ENCODE results near the gene ZNF423.

The ZNF423 gene

DNA sequence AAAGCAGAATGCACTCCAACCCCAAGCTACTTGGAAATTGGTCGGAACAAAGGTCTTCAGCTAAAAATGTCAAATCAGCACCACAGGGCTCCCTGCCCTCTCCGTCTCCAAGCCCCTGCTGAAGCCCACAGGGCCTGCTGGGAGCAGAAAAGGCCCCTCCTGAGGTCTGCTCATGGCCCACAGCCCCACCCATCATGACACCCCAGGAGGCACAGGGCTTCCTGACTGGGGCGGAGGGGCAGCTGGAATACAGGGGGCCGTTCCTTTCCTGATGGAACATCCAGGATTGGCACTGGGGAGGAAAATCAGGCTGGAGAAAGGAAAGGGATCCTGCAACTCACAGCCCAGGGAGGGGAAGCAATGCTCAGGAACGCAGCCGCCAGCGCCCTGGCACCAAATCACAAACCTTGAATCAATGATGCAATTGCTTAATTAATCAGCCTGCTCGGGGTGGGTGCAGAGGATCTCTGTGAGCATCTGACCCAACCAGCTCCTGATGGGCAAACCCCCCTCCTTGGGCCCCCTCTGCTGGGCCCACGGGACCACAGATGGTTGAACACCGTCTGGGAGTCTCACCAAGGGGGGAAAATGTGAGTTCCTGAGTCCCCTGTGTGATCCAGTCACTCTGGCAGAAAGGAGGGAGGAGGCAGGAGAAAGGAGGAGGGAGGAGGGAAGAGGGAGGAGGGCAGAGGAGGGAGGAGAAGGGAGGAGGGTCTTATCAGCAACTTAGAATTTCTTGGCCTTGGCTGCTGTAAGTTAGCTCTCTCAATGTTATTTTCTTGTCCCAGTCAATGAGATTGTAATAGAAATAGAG is 155.5 kb downstream of the ZNF423 start:
- TF ChIP-seq, protein P1, sequence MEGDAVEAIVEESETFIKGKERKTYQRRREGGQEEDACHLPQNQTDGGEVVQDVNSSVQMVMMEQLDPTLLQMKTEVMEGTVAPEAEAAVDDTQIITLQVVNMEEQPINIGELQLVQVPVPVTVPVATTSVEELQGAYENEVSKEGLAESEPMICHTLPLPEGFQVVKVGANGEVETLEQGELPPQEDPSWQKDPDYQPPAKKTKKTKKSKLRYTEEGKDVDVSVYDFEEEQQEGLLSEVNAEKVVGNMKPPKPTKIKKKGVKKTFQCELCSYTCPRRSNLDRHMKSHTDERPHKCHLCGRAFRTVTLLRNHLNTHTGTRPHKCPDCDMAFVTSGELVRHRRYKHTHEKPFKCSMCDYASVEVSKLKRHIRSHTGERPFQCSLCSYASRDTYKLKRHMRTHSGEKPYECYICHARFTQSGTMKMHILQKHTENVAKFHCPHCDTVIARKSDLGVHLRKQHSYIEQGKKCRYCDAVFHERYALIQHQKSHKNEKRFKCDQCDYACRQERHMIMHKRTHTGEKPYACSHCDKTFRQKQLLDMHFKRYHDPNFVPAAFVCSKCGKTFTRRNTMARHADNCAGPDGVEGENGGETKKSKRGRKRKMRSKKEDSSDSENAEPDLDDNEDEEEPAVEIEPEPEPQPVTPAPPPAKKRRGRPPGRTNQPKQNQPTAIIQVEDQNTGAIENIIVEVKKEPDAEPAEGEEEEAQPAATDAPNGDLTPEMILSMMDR (IDR thresholded peaks at IDR 0.05; ENCODE audit: insufficient read depth, missing control alignments): no peak
- FAIRE-seq: no peak

DNA sequence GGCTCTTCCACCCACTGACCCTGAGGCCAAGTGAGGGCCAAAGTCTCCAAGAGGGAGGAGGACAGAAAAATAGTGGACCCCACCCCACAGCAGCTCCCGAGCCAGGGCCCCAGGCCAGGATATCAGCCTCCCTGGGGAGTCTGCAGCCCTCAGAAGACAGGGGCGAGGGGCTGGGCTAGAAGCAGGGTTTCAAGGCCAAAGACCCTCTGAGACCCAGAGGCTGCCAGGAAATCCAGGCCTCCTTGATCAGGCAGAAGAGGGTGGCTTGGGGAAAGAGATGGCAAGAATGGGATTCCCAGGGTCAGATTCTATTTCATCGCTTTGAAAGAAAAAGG is 156.1 kb downstream of the ZNF423 start:
- DNase-seq (ENCODE audit: insufficient read length, low spot score) (no peak), FAIRE-seq (no peak)
- TF ChIP-seq, protein P1 (IDR thresholded peaks at IDR 0.05; ENCODE audit: insufficient read depth, missing control alignments): no peak

More for the DNA sequence above, 155.5 kb downstream of the ZNF423 start:
- DNase-seq (ENCODE audit: insufficient read length, low spot score): no peak

DNA sequence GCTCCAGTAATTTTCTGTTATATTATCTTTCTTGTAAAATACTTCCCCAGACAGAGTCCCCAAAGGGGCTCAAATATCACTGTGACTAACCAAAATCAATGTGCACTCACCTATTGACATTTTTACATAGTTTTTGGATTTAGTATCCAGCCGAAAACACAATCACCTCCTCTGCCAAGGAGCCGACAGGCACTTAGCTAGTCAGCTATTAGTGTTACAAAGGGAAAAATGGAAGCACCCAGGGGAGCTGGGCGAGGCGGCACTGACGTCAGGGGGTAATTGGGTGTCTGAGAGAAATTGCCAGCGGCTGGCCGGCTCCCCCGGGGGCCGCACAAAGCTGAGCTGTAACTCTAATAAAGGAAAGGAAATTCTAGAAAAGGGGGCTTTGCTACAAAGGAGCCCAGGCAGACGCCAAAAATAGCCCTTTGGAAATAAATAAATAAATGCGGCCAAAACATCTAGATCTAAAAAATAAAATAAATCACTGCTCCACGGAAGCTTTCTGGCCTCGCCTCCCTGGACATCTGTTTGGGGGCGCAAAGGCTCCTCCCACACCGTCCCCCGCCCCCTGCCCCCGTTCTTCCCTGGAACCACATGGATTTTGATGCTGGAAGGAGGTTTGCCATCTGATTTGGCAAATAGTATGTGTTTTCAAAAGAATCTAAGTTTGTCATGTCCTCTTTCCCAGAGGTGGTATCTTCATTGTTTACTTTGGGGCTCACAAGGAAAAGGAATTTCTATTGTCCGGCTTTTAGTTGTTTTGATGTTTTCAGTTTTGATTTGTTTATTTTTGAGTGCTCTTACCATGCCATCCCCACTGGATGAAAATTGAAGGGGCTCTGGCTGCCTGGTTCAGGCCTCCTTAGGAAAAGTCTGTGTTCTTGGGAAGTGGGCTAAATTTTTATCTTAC is 156.7 kb downstream of the ZNF423 start:
- TF ChIP-seq, protein P1 (IDR thresholded peaks at IDR 0.05; ENCODE audit: insufficient read depth, missing control alignments): no peak
- DNase-seq (ENCODE audit: insufficient read length, low spot score) (no peak), FAIRE-seq (no peak)

- TF ChIP-seq, protein P1 (IDR thresholded peaks at IDR 0.05; ENCODE audit: insufficient read depth, missing control alignments): no peak
- DNase-seq (ENCODE audit: insufficient read length, low spot score): no peak
- FAIRE-seq: no peak
These were observed 157.5 kb downstream of the ZNF423 start for GRCh38 chr16:49698453-49698815.

GRCh38 chr16:49697631-49698452 is 158.1 kb downstream of the ZNF423 start:
- FAIRE-seq: no peak

DNA sequence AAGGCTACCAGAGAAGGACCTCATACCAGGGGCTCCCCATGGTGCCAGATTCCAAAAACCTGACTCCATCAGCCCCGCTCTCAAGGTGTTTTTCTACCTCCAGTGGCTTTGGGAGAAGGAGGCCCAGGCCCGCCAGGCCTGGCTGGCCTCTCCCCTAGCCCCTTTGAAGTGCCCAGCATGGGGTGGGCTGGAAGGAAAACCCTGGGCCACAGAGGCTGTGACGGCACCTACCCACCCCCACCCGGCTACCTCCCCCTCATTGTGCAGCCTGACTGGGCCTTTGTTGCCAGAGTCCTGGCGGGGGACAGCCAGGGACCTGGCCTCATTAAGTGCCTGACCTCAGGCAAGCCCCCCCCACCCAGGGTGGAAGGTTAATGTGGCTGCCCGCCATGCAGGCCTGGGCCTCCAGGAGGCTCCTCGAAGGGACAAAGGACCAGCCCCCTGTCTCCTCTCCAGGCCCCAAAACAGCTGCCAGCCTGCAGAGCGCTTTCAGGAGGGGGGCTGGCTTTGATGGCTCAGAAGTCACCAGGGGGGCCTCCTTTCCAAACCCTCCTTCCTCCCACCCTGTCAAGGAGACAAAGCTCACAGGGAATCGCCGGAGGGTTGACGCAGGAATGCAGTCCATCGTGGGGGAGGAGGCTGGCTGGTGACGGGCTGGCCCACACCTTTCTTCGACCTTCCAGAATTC is 159.4 kb downstream of the ZNF423 start:
- no peak for FAIRE-seq
- no peak for DNase-seq (ENCODE audit: insufficient read length, low spot score)
- TF ChIP-seq, protein P1 (IDR thresholded peaks at IDR 0.05; ENCODE audit: insufficient read depth, missing control alignments): no peak

More at GRCh38 chr16:49697631-49698452, 158.1 kb downstream of the ZNF423 start:
- TF ChIP-seq, protein P1 (IDR thresholded peaks at IDR 0.05; ENCODE audit: insufficient read depth, missing control alignments): no peak
- DNase-seq (ENCODE audit: insufficient read length, low spot score): no peak
